Posterior vena cava (tissue), 2 donors: Measurements from ENCODE around the gene SCG3. TPM values are rescaled to one million over a fixed set of nuclear protein-coding genes. Genes with fewer than 3 reads are reported as not detected.

ENCODE experiments used
- DNase-seq: peaks from one replicate; pipeline ENCODE4 v3.0.0-alpha.2; 2020; ENCODE audit warnings: low spot score
- intact Hi-C, 2 donors: fragments of 100-400 bp; cut with DNase I; formaldehyde crosslinking; loops; one replicate each; pipeline versions ENCODE4 v1.14.1 to v1.14.2; 2022 to 2023
- total RNA-seq, 2 donors: library from RNA; stranded (reverse); fragmentation: NEBNext Ultra II Directional; extraction: Animal tissue kit (Norgen Biotek cat#: 25700); gene quantifications; one replicate each; pipeline ENCODE4 v1.2.1, GENCODE V29; 2021
- donor health status: DM: yes; HTN: yes; CAD: no.
- donor health status: DM: yes; HTN: yes; CAD: no.

SCG3 gene
- total RNA-seq, 2 donors from 2014 or later = 0.14 to 0.46 TPM

DNA sequence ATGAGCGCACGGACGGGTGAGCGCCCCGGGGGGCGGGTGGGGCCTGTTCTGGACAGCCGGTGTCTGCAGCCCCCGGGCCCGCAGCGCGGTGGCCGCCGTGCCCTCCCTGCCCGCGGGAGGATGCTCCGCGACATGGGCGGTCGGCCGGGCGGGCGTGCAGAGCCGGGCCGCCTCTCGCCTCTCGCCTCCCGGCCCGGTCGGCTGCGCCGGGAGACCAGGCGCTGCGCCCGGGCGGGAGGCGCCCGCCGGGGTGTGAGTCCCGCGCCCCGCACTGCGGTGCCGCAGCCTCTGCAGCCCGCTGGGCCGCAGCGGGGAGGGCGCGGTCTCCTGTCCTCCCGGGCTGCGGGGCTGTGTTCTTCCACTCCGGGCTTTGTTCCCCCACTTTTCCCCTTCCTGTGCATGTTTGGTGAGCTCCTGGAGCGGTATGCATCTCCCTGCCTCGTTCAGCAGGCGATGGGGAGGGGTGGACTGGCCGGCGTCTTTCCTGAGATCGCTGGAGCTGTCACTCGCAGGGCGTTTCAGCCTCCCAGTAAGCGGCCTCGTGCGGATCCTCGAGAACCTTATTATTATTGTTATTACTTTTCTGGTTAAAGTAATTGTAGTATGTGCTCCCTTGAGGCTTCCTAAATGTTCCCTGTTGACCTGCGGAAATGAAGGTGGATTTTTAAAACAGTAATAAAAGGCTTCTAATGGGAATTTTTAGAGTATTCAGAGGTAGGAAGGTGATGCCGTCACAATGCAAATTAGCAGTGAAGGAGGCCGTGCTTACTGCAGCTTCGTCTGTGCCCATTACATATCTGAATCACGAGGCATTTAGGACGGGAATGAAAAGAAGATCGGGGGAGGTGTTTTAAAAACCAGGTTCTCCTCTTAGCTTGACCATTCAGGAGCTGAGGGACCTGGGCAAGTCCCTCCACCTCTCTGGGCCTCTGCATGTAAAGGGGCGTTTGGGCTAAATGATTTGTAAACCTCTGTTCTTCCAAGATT is 70.7 kb downstream of the SCG3 start:
- intact Hi-C loops = no loop called here
- no peak for DNase-seq

DNA sequence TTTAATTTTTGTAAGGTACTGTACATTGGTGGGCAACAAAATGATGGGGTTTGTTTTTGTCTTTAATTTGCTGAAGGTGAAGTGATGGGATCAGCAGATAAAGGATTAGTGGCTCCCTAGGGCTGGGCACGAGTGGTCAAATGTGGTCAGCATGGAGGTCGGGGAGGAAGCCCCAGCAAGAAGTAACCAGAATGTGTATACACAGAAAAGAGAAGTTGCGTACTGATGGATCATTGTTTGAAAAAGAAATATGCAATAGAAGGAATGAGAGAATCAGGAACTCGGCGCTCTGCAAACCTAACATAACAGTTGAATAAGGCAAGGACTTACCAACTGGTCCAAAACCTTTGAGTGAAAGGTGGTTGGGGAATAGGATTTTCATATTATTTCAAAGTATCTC is 71.6 kb downstream of the SCG3 start:
- no peak for DNase-seq
- intact Hi-C loops = no loop called here

DNA sequence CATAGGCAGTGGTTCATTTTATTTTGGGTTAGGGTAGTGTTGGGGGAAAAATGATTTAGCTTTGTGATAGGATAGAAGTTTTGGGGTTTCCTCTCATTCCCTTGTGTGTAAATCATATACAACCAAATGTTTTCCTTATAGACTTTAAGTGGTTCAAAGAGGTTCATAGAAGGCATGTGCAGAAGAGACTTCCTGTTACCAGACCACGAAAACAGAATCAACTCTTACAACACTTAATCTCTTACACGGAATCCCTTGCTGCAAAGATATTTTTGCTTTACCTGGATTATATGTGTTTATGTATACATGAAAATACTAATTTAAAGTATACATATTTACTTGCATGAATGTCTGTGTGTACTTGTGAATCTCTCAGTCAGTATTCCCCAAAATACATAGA is 73.0 kb downstream of the SCG3 start:
- DNase-seq = no peak
- intact Hi-C loops = no loop called here

- DNase-seq = no peak
- intact Hi-C loops = no loop called here
Observed at GRCh38 chr15:51755790-51756189, 74.5 kb downstream of the SCG3 start.

DNA sequence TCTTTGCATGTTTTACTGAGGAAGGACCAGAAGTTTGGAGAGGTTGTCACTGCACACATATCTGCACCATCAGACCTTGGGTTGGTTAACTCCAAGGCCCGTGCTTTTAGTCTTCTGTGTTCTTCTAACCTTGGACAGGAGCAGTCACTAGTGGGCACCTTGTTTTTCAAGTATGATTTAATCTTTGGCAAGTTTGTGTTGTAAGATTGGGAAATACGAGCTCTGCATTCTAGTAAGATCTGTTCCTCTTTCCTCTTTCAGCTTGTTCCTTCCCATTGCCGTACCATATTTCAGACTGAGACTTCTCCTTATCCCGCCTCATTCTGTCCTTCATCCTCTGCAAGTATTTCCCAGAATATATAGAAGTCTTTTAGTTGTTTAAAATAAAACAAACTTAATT is 75.2 kb downstream of the SCG3 start:
- intact Hi-C loops = no loop called here
- DNase-seq = no peak

DNA sequence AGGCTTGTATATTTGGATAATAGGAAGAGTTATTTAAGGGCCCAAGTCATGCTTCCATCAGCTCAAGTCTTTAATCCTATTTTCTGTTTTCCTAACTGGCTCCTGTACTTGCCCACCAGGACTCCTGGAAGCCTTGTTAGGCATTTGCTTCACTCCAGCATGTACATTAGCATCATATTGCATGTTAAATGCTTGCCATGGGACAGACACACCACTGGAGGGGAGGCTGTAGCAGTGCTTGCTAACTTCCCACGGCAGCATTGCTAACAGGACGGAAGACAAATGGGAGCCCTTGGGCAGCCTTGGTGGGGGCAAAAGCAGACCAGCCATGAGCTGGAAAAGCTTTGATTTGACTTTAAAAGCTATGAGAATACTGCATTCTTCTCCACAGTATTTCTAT is 76.1 kb downstream of the SCG3 start:
- no peak for DNase-seq
- intact Hi-C loops = no loop called here

GRCh38 chr15:51758645-51759044 is 77.3 kb downstream of the SCG3 start:
- peak; percentile 81 for DNase-seq
- intact Hi-C loops = no loop called here

GRCh38 chr15:51759557-51760070 is 78.3 kb downstream of the SCG3 start:
- DNase-seq = no peak
- intact Hi-C loops = no loop called here

- intact Hi-C loops = no loop called here
- no peak for DNase-seq
Observed at GRCh38 chr15:51760805-51761204, 79.5 kb downstream of the SCG3 start.

DNA sequence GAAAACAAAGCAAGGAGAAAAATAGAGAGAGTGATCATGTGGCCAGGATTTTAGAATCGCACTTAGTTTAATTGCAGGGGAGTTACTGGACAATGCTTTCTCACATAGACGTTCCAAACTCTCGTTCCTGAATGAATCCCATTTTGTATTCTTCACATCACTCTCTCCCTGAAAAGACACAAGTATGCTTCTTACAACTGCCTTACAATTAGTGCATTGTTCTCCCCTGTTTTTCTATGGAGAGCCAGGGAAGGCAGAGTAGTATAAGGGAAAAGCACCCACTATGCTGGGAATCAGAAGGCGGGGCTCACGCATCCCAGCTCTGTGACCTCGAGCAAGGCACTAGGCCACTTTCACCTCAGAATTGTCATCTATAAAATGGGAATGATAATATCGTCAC is 84.4 kb downstream of the SCG3 start:
- DNase-seq = no peak
- intact Hi-C loops = no loop called here

DNA sequence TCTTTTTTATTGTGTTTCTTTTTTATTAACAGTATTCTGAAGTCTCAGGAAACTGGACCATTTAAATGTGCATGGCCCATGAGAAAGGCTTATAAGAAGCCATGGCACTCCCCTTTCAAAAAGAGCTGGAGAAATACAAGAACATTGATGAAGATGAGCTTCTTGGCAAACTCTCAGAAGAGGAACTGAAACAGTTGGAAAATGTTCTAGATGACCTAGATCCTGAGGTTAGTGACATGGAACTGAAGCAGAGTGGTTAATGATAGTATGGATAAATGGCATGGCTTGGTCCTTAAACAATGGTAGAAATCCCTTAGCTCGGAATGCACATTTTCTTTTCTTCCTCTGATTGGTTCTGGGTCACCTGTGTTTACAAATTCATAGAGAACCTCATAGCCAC is 85.0 kb downstream of the SCG3 start:
- intact Hi-C loops = no loop called here
- DNase-seq = no peak

DNA sequence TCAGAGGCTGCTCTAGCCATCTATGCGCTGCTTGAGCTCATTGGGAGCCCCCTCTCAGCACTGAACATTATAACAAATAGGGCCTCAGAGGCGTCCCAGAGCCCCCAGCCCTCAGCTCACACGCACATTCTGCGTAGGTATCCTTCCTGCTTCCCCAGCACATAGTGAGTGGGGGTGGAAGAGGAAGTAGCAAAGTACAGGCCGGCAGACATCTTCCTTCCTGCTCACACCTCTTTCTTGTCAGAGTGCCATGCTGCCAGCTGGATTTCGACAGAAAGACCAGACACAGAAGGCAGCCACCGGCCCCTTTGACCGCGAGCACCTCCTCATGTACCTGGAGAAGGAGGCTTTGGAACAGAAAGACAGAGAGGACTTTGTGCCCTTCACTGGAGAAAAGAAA is 86.7 kb downstream of the SCG3 start:
- intact Hi-C loops = no loop called here
- no peak for DNase-seq

Other genes starting within 250 kb of the SCG3 start
- gene DMXL2, start 58.7 kb upstream of the SCG3 start, total RNA-seq = 10 to 100 TPM; 23.2 to 31.5 TPM
- gene LYSMD2, start 56.2 kb downstream of the SCG3 start, total RNA-seq = 10 to 100 TPM in 1 of 2 donors, 1 to 10 TPM in 1; 8.7 to 10.5 TPM
- gene TMOD2, start 70.1 kb downstream of the SCG3 start, total RNA-seq = 10 to 100 TPM; 14.8 to 15.3 TPM
- gene TMOD3, start 148.2 kb downstream of the SCG3 start, total RNA-seq = 10 to 100 TPM; 44.4 to 47.1 TPM